GM18519 (cell line): ENCODE data around the gene SNX22.

Experiments
- ATAC-seq: cut with Tn5 transposase; IDR thresholded peaks from one replicate; pipeline ENCODE4 v1.9.1; 2021; ENCODE audit warnings: mild to moderate bottlenecking, moderate library complexity; ENCODE audit not compliant: unreplicated experiment, low FRiP score

The SNX22 gene

DNA sequence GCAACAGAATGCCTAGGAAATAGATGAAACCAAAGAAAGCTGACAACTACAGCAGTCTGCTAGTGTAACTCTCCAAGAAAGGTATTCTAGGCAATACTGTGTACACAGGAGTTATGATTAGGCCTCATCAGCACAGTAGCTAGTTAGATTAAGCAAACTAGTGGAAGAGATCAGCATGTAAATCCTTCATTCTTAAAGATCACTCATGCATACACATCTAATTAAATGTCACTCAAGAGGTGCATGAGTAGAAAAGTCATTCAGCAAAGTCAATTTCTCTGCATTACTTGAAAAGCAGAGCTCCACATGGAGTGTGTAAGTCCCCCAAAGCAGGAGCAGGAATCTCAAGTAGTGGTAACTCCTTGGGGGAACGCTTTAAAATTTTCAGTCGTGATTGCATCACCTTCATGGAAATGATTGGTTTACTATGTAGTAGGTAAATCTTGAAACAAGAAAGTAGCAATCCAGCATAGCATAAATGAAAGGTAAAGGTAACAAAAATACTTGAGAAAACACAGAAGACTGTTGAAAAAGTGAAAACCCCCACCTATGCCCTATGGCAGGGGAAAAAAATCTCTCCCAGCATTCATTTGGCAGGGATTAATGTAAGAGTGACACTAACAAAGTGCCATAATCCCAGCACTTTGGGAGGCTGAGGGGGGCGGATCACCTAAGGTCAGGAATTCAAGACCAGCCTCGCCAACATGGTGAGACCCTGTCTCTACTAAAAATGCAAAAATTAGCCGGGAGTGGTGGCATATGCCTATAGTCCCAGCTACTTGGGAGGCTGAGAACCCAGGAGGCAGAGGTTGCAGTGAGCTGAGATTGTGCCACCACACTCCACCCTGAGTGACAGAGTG is 40.7 kb downstream of the SNX22 start:
- ATAC-seq: no peak

DNA sequence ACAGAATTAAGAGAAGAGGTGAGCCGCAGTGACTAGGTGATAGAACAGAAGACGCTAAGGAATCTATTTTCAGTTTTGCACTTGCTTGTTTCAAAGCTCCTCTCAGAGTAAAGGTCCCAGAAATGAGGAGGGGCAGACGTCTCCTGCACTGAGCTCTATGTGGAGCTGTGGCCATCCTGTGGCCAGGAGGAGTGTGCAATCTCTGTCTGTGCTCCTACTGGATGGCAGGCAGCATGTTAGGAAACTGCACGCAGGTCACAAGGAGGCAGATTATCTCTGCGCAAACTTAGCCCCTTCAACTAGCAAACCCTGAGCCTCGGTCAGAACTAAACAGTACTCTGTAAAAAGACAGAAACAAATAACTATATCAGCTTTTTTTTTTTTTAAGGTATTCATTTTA is 42.4 kb downstream of the SNX22 start:
- ATAC-seq: no peak

- no peak for ATAC-seq
These were observed 45.9 kb downstream of the SNX22 start for GRCh38 chr15:64197425-64197824.

DNA sequence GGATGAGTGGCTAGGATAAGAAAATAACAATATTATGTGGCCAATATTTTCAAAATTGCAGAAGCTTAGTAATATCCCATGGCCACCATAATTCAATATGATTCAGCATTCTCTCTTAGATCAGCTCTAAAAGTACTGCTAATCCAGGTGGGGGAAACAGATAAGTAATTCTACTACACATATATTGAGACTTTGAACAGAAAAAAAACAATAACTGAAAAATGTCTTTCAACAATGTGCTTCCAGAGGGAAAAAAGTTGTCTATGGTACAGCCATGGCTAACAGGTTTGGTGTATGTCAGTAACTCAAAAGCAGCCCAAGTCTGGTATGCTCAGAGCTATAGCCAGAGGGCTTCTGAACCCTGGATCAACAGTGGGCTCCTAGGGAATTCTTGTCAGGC is 53.7 kb downstream of the SNX22 start:
- no peak for ATAC-seq
